Measurements from ENCODE around the gene CAPZB. TPM values are rescaled to one million over a fixed set of nuclear protein-coding genes. Genes with fewer than 3 reads are reported as not detected.

Gene CAPZB
- polyA plus RNA-seq, 1 donor from 2014 or later = 159 TPM

GRCh38 chr1:19392221-19392620 is 93.1 kb downstream of the CAPZB start:
- Histone ChIP-seq H3K9me3 (ENCODE audit: low read length) (no peaks in the 10 kb centered on the region), H3K9ac (ENCODE audit: low read length) (no peak overlapping the region), H3K27me3 (ENCODE audit: insufficient read depth, low read depth, low read length) (no peaks in the 10 kb centered on the region), H3K36me3 (ENCODE audit: insufficient read depth, low read length) (no peaks in the 10 kb centered on the region), H4K20me1 (ENCODE audit: insufficient read depth) (no peaks in the 10 kb centered on the region), H2AFZ (ENCODE audit: low read depth, low read length) (no peak overlapping the region), H3K9me2 (ENCODE audit: insufficient read depth, low read length) (no peaks in the 10 kb centered on the region), H3K79me2 (replicated peaks; ENCODE audit: insufficient read depth, low read length) (no peaks in the 10 kb centered on the region), H3F3A (ENCODE audit: insufficient read depth, low read length, poor library complexity, severe bottlenecking) (no peaks in the 10 kb centered on the region), H3K4me3 (ENCODE audit: low read length) (no peak overlapping the region), H3K4me2 (ENCODE audit: low read length) (no peak overlapping the region), H3K27ac (ENCODE audit: low read length) (no peak overlapping the region)
- TF ChIP-seq TAF1 (IDR thresholded peaks at IDR 0.05; ENCODE audit: low read depth) (no peak), CTCF (IDR thresholded peaks at IDR 0.05; ENCODE audit: poor library complexity, severe bottlenecking) (no peak), RAD21 (conservative IDR thresholded peaks at IDR 0.05) (no peak)

- Histone ChIP-seq H3K79me2 (replicated peaks; ENCODE audit: insufficient read depth, low read length) (no peaks in the 10 kb centered on the region), H3K9ac (ENCODE audit: low read length) (no peak overlapping the region), H3F3A (ENCODE audit: insufficient read depth, low read length, poor library complexity, severe bottlenecking) (no peaks in the 10 kb centered on the region), H3K4me3 (ENCODE audit: low read length) (no peak overlapping the region), H3K4me2 (ENCODE audit: low read length) (no peak overlapping the region), H3K9me2 (ENCODE audit: insufficient read depth, low read length) (no peaks in the 10 kb centered on the region), H3K27ac (ENCODE audit: low read length) (no peak overlapping the region), H3K36me3 (ENCODE audit: insufficient read depth, low read length) (no peaks in the 10 kb centered on the region), H2AFZ (ENCODE audit: low read depth, low read length) (no peak overlapping the region), H3K9me3 (ENCODE audit: low read length) (no peaks in the 10 kb centered on the region), H3K27me3 (ENCODE audit: insufficient read depth, low read depth, low read length) (no peaks in the 10 kb centered on the region), H4K20me1 (ENCODE audit: insufficient read depth) (no peaks in the 10 kb centered on the region)
- TF ChIP-seq POLR2AphosphoS5 (IDR thresholded peaks at IDR 0.05) (no peak), SMC3 (conservative IDR thresholded peaks at IDR 0.05; ENCODE audit: poor library complexity) (peak; percentile 46), RAD21 (conservative IDR thresholded peaks at IDR 0.05) (peak; percentile 7), REST (IDR thresholded peaks at IDR 0.05; ENCODE audit: borderline replicate concordance) (no peak), CTCF (IDR thresholded peaks at IDR 0.05; ENCODE audit: poor library complexity, severe bottlenecking) (no peak), EZH2 (IDR thresholded peaks at IDR 0.05; ENCODE audit: borderline replicate concordance, insufficient read depth, low read length, poor library complexity, severe bottlenecking) (no peak), EP300 (conservative IDR thresholded peaks at IDR 0.05; ENCODE audit: poor library complexity, severe bottlenecking) (no peak), TAF1 (IDR thresholded peaks at IDR 0.05; ENCODE audit: low read depth) (no peak), MXI1 (conservative IDR thresholded peaks at IDR 0.05; ENCODE audit: poor library complexity, severe bottlenecking) (peak; percentile 25)
Measured at GRCh38 chr1:19391596-19391981, 93.8 kb downstream of the CAPZB start.
